Loucy (cell line): ENCODE data around the gene MZF1.
A peak's percentile ranks its signal among the peaks of the same experiment; 100 is the strongest.

Experiments used
- H2AFZ ChIP-seq: fragments of 200-600 bp; sonication (generic); 2 replicates; pipeline ENCODE4 v1.6.0; 2016; ENCODE audit warnings: antibody characterized with exemption, mild to moderate bottlenecking, low read length, moderate library complexity
- H3F3A ChIP-seq: fragments of 200-600 bp; 2 replicates; pipeline ENCODE4 v1.6.0; 2016; ENCODE audit warnings: antibody characterized with exemption, low read depth, mild to moderate bottlenecking
- H3K27me3 ChIP-seq: fragments of 200-600 bp; sonication (generic); 2 replicates; pipeline ENCODE4 v1.6.1; 2014; ENCODE audit warnings: low read length, mild to moderate bottlenecking; ENCODE audit not compliant: insufficient read depth, poor library complexity, severe bottlenecking
- H3K36me3 ChIP-seq: fragments of 200-600 bp; sonication (generic); 2 replicates; pipeline ENCODE4 v1.6.1; 2016; ENCODE audit warnings: low read length; ENCODE audit not compliant: insufficient read depth
- H3K4me1 ChIP-seq: fragments of 200-600 bp; sonication (generic); 2 replicates; pipeline ENCODE4 v1.5.1; 2014; ENCODE audit warnings: low read length, mild to moderate bottlenecking; ENCODE audit not compliant: insufficient read depth, poor library complexity, severe bottlenecking
- H3K4me2 ChIP-seq: fragments of 200-600 bp; sonication (generic); 2 replicates; pipeline ENCODE4 v1.6.0; 2014; ENCODE audit warnings: antibody characterized with exemption, low read length, low read depth, mild to moderate bottlenecking; ENCODE audit not compliant: poor library complexity, severe bottlenecking
- H3K4me3 ChIP-seq: fragments of 200-600 bp; sonication (generic); 2 replicates; pipeline ENCODE4 v1.5.1; 2014; ENCODE audit warnings: low read length, mild to moderate bottlenecking, mixed read lengths; ENCODE audit not compliant: poor library complexity, severe bottlenecking
- H3K79me2 ChIP-seq: fragments of 200-600 bp; sonication (generic); 2 replicates; pipeline ENCODE4 v1.6.1; 2014; ENCODE audit warnings: low read length; ENCODE audit not compliant: insufficient read depth
- H3K9ac ChIP-seq: fragments of 200-600 bp; sonication (generic); 2 replicates; pipeline ENCODE4 v1.6.0; 2014; ENCODE audit warnings: mild to moderate bottlenecking, low read depth, low read length, moderate library complexity; ENCODE audit not compliant: poor library complexity, severe bottlenecking
- H3K9me2 ChIP-seq: fragments of 200-600 bp; sonication (generic); replicated peaks from 2 replicates; pipeline ENCODE4 v1.6.1; 2016; ENCODE audit warnings: low read depth, low read length, mixed read lengths
- H3K9me3 ChIP-seq: fragments of 200-600 bp; sonication (generic); 2 replicates; pipeline ENCODE4 v1.6.1; 2014; ENCODE audit warnings: mild to moderate bottlenecking, antibody characterized with exemption, low read length, low read depth; ENCODE audit not compliant: insufficient read depth
- H4K20me1 ChIP-seq: fragments of 200-600 bp; sonication (generic); 2 replicates; pipeline ENCODE4 v1.6.0; 2014; ENCODE audit warnings: antibody characterized with exemption, low read length, mild to moderate bottlenecking; ENCODE audit not compliant: insufficient read depth, poor library complexity, severe bottlenecking
- CTCF ChIP-seq: fragments of 200-600 bp; sonication (generic); conservative IDR thresholded peaks from 2 replicates; pipeline ENCODE4 v1.5.1; 2014; ENCODE audit warnings: mild to moderate bottlenecking, antibody characterized with exemption, low read length
- EZH2phosphoT487 ChIP-seq: fragments of 200-600 bp; IDR thresholded peaks from 2 replicates; pipeline ENCODE4 v1.6.1; 2018; ENCODE audit warnings: antibody characterized with exemption, mild to moderate bottlenecking, moderate library complexity, borderline replicate concordance

MZF1 gene

GRCh38 chr19:58531034-58531840 is 41.9 kb downstream of the MZF1 start:
- Histone ChIP-seq H2AFZ (no peak overlapping the region), H3K27me3 (no peaks in the 10 kb centered on the region), H3K9ac (no peak overlapping the region), H3F3A (no peaks in the 10 kb centered on the region; the same call in 1 of the 2 replicates), H4K20me1 (no peaks in the 10 kb centered on the region), H3K36me3 (no peaks in the 10 kb centered on the region), H3K9me3 (no peaks in the 10 kb centered on the region), H3K79me2 (no peaks in the 10 kb centered on the region), H3K4me2 (peak overlapping the region; percentile 35), H3K4me3 (no peak overlapping the region), H3K4me1 (peaks cover 12% of the 10 kb centered on the region), H3K9me2 (no peaks in the 10 kb centered on the region)
- TF ChIP-seq CTCF (no peak), EZH2phosphoT487 (no peak)

GRCh38 chr19:58529405-58529804 is 43.7 kb downstream of the MZF1 start:
- no peaks in the 10 kb centered on the region for H4K20me1 ChIP-seq
- no peaks in the 10 kb centered on the region for H3K36me3 ChIP-seq
- peaks cover 12% of the 10 kb centered on the region for H3K4me1 ChIP-seq
- H3K4me3 ChIP-seq = no peak overlapping the region
- no peak overlapping the region for H3K9ac ChIP-seq
- no peaks in the 10 kb centered on the region for H3K27me3 ChIP-seq
- no peaks in the 10 kb centered on the region for H3F3A ChIP-seq
- no peaks in the 10 kb centered on the region for H3K79me2 ChIP-seq
- no peaks in the 10 kb centered on the region for H3K9me2 ChIP-seq
- no peaks in the 10 kb centered on the region for H3K9me3 ChIP-seq
- H3K4me2 ChIP-seq = no peak overlapping the region
- TF ChIP-seq EZH2phosphoT487 = no peak
- no peak overlapping the region for H2AFZ ChIP-seq

- H2AFZ ChIP-seq = no peak overlapping the region
- H3K4me2 ChIP-seq = no peak overlapping the region
- peaks cover 10% of the 10 kb centered on the region for H3K79me2 ChIP-seq
- H3K27me3 ChIP-seq = no peaks in the 10 kb centered on the region
- TF ChIP-seq CTCF = no peak
- TF ChIP-seq EZH2phosphoT487 = no peak
- no peaks in the 10 kb centered on the region for H3F3A ChIP-seq
- no peak overlapping the region for H3K4me3 ChIP-seq
- no peak overlapping the region for H3K9ac ChIP-seq
- H3K9me2 ChIP-seq = no peaks in the 10 kb centered on the region
- no peaks in the 10 kb centered on the region for H4K20me1 ChIP-seq
- no peaks in the 10 kb centered on the region for H3K36me3 ChIP-seq
- no peaks in the 10 kb centered on the region for H3K9me3 ChIP-seq
- H3K4me1 ChIP-seq = peaks cover 12% of the 10 kb centered on the region
Observed at GRCh38 chr19:58522709-58523108, 50.4 kb downstream of the MZF1 start.

- H3K4me2 ChIP-seq = no peak overlapping the region
- H3K4me1 ChIP-seq = peaks cover 12% of the 10 kb centered on the region
- H2AFZ ChIP-seq = no peak overlapping the region
- TF ChIP-seq CTCF = no peak
- peaks cover 21% of the 10 kb centered on the region for H3K79me2 ChIP-seq
- no peaks in the 10 kb centered on the region for H3K36me3 ChIP-seq
- H4K20me1 ChIP-seq = no peaks in the 10 kb centered on the region
- no peaks in the 10 kb centered on the region for H3K9me2 ChIP-seq
- H3K9me3 ChIP-seq = no peaks in the 10 kb centered on the region
- no peaks in the 10 kb centered on the region for H3F3A ChIP-seq
- H3K4me3 ChIP-seq = no peak overlapping the region
- H3K9ac ChIP-seq = no peak overlapping the region
- H3K27me3 ChIP-seq = no peaks in the 10 kb centered on the region
Observed at GRCh38 chr19:58521651-58522050, 51.5 kb downstream of the MZF1 start.
